Smooth muscle cell of the brain vasculature (primary cell): ENCODE data around the gene HJURP.

Source experiments
- DNase-seq: peaks from one replicate; pipeline ENCODE4 v3.0.0-alpha.2; 2012; ENCODE audit warnings: low read depth, low spot score

The HJURP gene

GRCh38 chr2:233794128-233794658, 60.1 kb downstream of the HJURP start:
- no peak for DNase-seq

- DNase-seq = no peak
These were observed 60.7 kb downstream of the HJURP start for GRCh38 chr2:233793465-233794127.

- no peak for DNase-seq
These were observed 61.6 kb downstream of the HJURP start for GRCh38 chr2:233792720-233793119.

GRCh38 chr2:233791883-233792329, 62.4 kb downstream of the HJURP start:
- DNase-seq = no peak

- no peak for DNase-seq
These were observed 63.0 kb downstream of the HJURP start for GRCh38 chr2:233791151-233791882.

GRCh38 chr2:233789554-233789953, 64.8 kb downstream of the HJURP start:
- no peak for DNase-seq
